SJCRH30 (cell line): ENCODE measurements around the gene MPPED1. TPM values are rescaled to one million over a fixed set of nuclear protein-coding genes. Genes with fewer than 3 reads are reported as not detected.

Source experiments
- DNase-seq, 2 experiments: peaks; one replicate each; pipeline ENCODE4 v3.0.0-alpha.2; 2015 to 2020
- H3K27ac ChIP-seq: fragments of 250-450 bp; sonication (Bioruptor Pico); 2 replicates; pipeline ENCODE4 v1.5.1; 2020; ENCODE audit warnings: mild to moderate bottlenecking, moderate library complexity
- H3K27me3 ChIP-seq: fragments of 250-450 bp; sonication (Bioruptor Pico); 2 replicates; pipeline ENCODE4 v1.5.1; 2020; ENCODE audit warnings: mild to moderate bottlenecking, moderate library complexity
- H3K36me3 ChIP-seq: fragments of 250-450 bp; sonication (Bioruptor Pico); 2 replicates; pipeline ENCODE4 v1.5.1; 2020; ENCODE audit warnings: mild to moderate bottlenecking, moderate library complexity
- H3K4me1 ChIP-seq: fragments of 250-450 bp; sonication (Bioruptor Pico); 2 replicates; pipeline ENCODE4 v1.5.1; 2020; ENCODE audit warnings: mild to moderate bottlenecking, moderate library complexity
- H3K4me3 ChIP-seq: fragments of 250-450 bp; sonication (Bioruptor Pico); 2 replicates; pipeline ENCODE4 v1.5.1; 2020; ENCODE audit warnings: mild to moderate bottlenecking, moderate library complexity
- H3K9me3 ChIP-seq: fragments of 250-450 bp; sonication (Bioruptor Pico); replicated peaks from 2 replicates; pipeline ENCODE4 v1.5.1; 2020; ENCODE audit warnings: mild to moderate bottlenecking, moderate library complexity
- total RNA-seq: library from RNA; depleted of rRNA; stranded (reverse); fragments of >200 nt; shearing (Covaris generic); gene quantifications from 2 replicates; pipeline ENCODE4 v1.2.3, GENCODE V29; 2014

MPPED1 gene
- total RNA-seq, 1 experiment from 2014 or later: not detected

DNA sequence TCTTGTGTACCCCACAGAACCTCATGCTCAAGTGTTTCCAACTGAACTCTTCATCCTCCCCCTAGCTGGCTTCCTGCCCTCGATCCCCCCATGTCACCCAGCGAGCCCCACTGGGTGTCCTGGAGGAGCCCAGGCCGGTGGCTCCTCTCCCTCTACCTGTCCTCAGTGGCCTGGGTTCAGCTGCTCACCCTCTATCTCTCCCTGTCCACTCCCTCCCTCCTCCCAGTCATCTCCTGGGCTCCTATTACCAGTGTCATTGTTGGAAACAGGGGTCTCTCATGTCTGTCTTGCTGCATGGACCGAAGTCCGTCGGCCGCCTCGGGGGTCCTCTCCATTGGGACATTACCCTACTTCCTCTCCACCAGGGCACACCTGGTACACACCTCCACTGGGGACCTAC lies 12.9 kb upstream of the MPPED1 start:
- no peaks in the 10 kb centered on the region; the same call in 1 of the 2 replicates for H3K27me3 ChIP-seq
- H3K4me1 ChIP-seq: no peaks in the 10 kb centered on the region
- H3K9me3 ChIP-seq: no peaks in the 10 kb centered on the region
- no peak overlapping the region for H3K27ac ChIP-seq
- H3K36me3 ChIP-seq: no peaks in the 10 kb centered on the region
- H3K4me3 ChIP-seq: no peak overlapping the region
- DNase-seq: no peak

DNA sequence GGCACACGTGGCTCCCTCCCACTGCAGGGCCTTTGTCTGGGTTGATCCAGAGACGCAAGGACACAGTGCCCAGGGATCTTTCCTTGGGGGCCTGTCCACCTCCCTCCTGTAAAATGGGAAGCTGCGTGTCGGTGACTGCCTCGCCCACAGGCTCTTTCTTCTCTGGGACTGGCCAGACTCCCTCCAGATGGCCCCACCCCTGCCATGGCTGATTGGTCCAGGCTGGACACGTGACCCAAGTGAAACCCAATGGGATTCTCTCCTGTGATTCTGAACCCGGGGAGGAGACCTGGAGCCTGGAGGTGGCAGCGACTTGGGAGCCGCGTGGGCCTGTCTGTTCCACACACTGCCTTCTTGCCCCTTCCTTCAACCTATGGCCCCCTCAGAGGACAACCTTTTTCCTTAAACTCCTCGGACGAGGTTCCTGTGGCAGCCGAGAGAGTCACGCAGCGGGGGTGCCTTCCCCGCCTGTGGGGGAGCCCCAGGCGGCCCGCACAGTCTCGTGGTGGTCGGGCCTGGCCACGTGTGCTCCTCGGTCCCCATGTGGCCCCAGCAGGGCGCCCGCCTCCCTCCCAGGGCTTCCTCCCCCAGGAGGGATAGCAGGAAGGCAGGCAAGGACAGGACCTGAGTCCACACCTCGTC lies 12.4 kb upstream of the MPPED1 start:
- Histone ChIP-seq H3K4me1 (no peaks in the 10 kb centered on the region), H3K27ac (no peak overlapping the region), H3K9me3 (no peaks in the 10 kb centered on the region), H3K4me3 (no peak overlapping the region), H3K27me3 (no peaks in the 10 kb centered on the region; the same call in 1 of the 2 replicates), H3K36me3 (no peaks in the 10 kb centered on the region)
- peak in 1 of 2 experiments; percentile 20 for DNase-seq

DNA sequence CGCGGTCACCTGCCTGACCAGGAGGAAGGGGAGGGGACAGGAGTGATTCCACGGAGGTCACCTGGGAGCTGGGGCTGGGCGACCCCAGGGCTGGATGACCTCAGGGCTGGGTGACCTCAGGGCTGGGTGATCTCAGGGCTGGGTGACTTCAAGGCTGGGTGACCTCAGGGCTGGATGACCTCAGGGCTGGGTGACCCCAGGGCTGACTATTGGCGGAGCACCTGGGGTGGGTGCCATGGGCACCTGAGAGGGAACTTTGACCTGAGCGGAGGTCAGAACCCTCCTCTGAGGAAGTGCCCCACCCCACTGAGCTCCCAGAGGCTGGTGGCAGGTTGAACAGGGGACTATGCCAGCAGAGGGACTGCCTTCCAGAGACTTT lies 11.8 kb upstream of the MPPED1 start:
- Histone ChIP-seq H3K4me1 (no peaks in the 10 kb centered on the region), H3K27me3 (no peaks in the 10 kb centered on the region; the same call in 1 of the 2 replicates), H3K4me3 (no peak overlapping the region), H3K9me3 (no peaks in the 10 kb centered on the region), H3K27ac (no peak overlapping the region), H3K36me3 (no peaks in the 10 kb centered on the region)
- no peak for DNase-seq

- H3K4me1 ChIP-seq: no peaks in the 10 kb centered on the region
- no peaks in the 10 kb centered on the region for H3K36me3 ChIP-seq
- no peak overlapping the region for H3K4me3 ChIP-seq
- no peak overlapping the region for H3K27ac ChIP-seq
- H3K27me3 ChIP-seq: no peaks in the 10 kb centered on the region; the same call in 1 of the 2 replicates
- DNase-seq: no peak
- H3K9me3 ChIP-seq: no peaks in the 10 kb centered on the region
Measured at GRCh38 chr22:43400449-43400848, 11.4 kb upstream of the MPPED1 start.

DNA sequence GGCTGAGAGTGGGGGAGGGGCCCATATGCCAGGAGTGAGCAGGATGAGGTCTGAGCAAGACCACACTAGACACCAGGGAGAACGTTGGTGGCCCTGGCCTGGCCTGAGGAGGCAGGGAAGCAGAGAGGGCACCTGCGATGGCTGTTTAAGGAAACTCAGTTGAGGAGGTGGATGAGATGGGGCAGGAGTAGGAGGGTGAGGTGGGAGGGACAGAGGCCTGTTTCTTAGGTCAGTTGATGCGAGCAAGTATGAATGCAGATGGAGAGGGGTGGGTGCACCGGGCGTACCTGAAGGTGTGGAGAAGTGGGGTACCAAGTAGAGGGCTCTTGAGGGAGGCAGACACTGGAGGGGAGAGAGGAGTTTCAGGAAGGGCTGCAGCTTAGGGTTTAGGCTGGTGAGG lies 10.6 kb upstream of the MPPED1 start:
- no peaks in the 10 kb centered on the region for H3K4me1 ChIP-seq
- no peaks in the 10 kb centered on the region for H3K9me3 ChIP-seq
- DNase-seq: no peak
- H3K27me3 ChIP-seq: no peaks in the 10 kb centered on the region; the same call in 1 of the 2 replicates
- H3K36me3 ChIP-seq: no peaks in the 10 kb centered on the region
- H3K4me3 ChIP-seq: no peak overlapping the region
- H3K27ac ChIP-seq: no peak overlapping the region

- Histone ChIP-seq H3K27ac (no peak overlapping the region), H3K4me3 (no peak overlapping the region), H3K27me3 (no peaks in the 10 kb centered on the region; the same call in 1 of the 2 replicates), H3K4me1 (no peaks in the 10 kb centered on the region), H3K36me3 (no peaks in the 10 kb centered on the region), H3K9me3 (no peaks in the 10 kb centered on the region)
- no peak for DNase-seq
Measured at GRCh38 chr22:43401661-43402060, 10.2 kb upstream of the MPPED1 start.

DNA sequence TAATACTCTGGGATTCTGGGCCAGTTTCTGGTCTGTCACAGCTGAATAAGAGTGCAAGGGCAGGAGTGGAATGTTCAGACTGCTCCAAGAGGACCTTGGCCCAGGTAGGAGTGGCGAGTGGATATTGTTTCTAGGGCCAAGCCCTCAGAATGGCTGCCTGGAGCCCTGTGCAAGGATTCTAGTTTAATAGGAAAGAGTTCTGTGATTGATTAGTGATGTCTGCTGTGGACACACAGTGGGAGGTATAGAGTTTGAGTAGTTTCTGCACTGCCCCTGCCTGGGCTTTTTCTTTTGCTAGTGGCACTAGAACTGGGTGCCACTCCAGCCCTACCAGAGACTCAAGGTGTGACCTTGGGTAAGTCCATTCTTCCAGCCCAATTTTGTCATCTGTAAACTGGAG lies 9.7 kb upstream of the MPPED1 start:
- H3K27me3 ChIP-seq: no peaks in the 10 kb centered on the region; the same call in 1 of the 2 replicates

DNA sequence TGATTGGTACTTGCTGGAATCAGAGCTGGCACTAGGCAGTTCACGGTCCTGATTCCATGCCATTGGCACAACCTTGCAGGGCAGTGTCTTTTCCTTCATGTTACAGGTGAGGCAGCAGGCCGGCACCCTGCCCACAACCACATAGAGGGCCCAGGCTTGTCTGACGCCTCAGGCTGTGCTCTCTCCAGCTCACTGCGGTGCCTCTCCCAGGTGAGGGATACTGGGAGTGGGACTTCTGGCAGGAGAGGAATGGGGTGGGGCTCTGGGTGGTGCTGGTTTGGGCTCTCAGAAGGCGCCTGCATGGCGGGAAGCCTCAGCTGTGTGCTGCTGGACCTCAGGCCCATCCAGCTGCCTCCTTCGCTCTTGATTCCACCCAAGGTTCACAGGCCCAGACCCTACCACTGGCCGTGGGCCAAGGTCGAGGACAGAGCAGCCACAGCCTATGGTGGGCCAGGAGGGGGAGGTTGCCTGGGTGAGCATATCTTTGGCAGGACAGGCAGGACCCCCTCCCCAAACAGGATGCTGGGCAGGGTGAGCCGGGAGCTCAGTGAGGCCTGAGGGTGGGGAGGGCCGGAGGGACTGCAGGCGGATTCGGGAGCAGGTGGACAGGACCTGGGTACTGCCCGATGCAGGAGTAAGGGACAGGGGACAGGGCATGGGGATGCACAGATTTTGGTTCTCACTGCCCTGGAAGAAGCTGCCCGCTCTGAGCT lies 7.0 kb upstream of the MPPED1 start:
- H3K4me1 ChIP-seq: no peaks in the 10 kb centered on the region
- no peaks in the 10 kb centered on the region for H3K27me3 ChIP-seq
- no peak for DNase-seq
- no peak overlapping the region for H3K27ac ChIP-seq
- no peaks in the 10 kb centered on the region for H3K9me3 ChIP-seq
- H3K4me3 ChIP-seq: no peak overlapping the region
- no peaks in the 10 kb centered on the region for H3K36me3 ChIP-seq

More for the DNA sequence above, 9.7 kb upstream of the MPPED1 start:
- no peak for DNase-seq
- Histone ChIP-seq H3K4me3 (no peak overlapping the region), H3K9me3 (no peaks in the 10 kb centered on the region), H3K4me1 (no peaks in the 10 kb centered on the region), H3K36me3 (no peaks in the 10 kb centered on the region), H3K27ac (no peak overlapping the region)

GRCh38 chr22:43406186-43406790 lies 5.5 kb upstream of the MPPED1 start:
- Histone ChIP-seq H3K4me1 (no peaks in the 10 kb centered on the region), H3K9me3 (no peaks in the 10 kb centered on the region), H3K36me3 (no peaks in the 10 kb centered on the region), H3K27me3 (no peaks in the 10 kb centered on the region), H3K27ac (no peak overlapping the region), H3K4me3 (no peak overlapping the region)
- no peak for DNase-seq

DNA sequence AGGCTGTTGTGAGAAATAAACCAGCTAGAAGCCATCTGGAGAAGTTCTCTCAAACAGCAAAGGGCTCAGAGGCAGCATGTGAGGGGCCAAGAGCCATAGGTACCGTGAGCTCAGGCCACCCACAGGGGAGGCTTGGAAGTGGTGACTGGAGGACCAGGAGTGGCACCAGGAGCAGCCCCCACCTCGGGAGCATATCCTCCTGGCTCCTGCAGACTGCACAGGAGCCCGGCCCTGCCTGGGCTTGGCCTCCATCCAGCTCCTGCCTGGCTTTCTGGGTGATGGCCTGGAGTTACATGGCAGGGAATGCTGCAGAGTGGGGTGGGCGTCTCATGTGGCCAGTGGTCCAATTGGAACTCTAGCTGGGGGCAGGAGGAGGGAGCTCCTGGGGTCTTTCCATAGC lies 4.2 kb upstream of the MPPED1 start:
- DNase-seq: no peak
- Histone ChIP-seq H3K4me1 (no peaks in the 10 kb centered on the region), H3K27me3 (no peaks in the 10 kb centered on the region)

DNA sequence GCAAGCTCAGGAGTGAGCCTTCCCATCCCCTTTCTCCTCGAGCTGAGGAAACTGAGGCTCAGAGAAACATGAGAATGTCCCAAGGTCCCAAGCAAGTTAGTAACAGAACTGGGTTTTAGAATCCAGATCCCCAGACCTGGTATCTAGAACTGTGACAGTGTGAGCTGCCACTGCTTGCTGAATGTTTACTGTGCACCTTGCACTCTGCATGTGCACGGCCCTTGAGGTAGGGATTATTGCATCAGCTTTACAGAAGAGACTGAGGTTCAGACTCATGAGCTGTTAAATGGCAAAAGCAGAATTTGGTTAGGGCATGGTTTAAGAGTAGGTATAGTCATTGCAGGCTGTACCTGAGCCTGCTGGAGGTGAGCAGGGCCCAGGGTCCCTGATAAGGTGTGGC lies 3.8 kb upstream of the MPPED1 start:
- Histone ChIP-seq H3K4me1 (no peaks in the 10 kb centered on the region), H3K4me3 (no peak overlapping the region), H3K36me3 (no peaks in the 10 kb centered on the region), H3K9me3 (no peaks in the 10 kb centered on the region), H3K27me3 (no peaks in the 10 kb centered on the region), H3K27ac (no peak overlapping the region)
- DNase-seq: no peak

More for the DNA sequence above, 4.2 kb upstream of the MPPED1 start:
- no peaks in the 10 kb centered on the region for H3K36me3 ChIP-seq
- H3K27ac ChIP-seq: no peak overlapping the region
- H3K9me3 ChIP-seq: no peaks in the 10 kb centered on the region
- no peak overlapping the region for H3K4me3 ChIP-seq

DNA sequence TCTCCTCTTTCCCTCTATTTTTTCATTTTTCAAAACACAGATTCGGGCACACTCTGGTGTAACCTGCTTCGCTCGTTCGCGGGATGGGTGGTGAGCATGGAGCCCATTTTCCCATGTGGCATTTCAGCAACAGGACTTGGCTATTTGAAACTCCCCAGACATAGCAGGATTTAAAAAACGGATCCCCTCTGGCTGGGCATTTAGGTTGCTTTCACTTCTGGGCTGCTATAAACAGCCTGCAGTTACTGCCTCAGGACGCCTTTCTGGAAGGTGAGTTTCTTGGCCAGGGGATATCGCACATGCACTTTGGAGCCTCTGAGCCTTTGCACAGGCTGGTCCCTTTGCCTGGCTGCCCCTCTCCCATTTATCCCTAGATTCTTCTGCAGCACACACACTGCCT lies 2.8 kb upstream of the MPPED1 start:
- no peak overlapping the region for H3K27ac ChIP-seq
- no peak overlapping the region for H3K4me3 ChIP-seq
- no peaks in the 10 kb centered on the region for H3K9me3 ChIP-seq
- H3K4me1 ChIP-seq: no peaks in the 10 kb centered on the region
- H3K27me3 ChIP-seq: no peaks in the 10 kb centered on the region
- DNase-seq: no peak
- no peaks in the 10 kb centered on the region for H3K36me3 ChIP-seq

DNA sequence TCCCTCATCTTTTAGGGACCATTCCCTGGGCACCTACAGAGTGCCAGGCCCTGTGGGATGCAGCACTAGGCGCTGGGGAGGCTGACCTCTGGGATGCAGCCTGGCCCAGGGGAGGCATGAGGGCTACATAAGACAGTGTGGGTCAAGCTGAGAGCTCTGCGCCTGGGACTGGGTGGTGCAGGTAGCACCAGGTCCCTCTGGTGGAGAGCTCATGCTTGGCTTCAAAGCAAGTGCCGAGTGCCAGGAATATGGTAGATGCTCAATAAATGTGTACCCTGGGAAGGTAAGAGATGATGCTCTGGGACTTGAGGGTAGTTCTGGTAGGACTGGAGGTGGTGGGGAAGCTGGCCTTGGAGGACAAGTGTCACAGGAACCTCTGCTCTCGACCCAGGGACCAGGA lies 2.0 kb upstream of the MPPED1 start:
- Histone ChIP-seq H3K9me3 (no peaks in the 10 kb centered on the region), H3K4me3 (no peak overlapping the region), H3K4me1 (no peaks in the 10 kb centered on the region), H3K36me3 (no peaks in the 10 kb centered on the region), H3K27ac (no peak overlapping the region), H3K27me3 (no peaks in the 10 kb centered on the region)
- DNase-seq: no peak

- H3K36me3 ChIP-seq: no peaks in the 10 kb centered on the region
- H3K27me3 ChIP-seq: no peaks in the 10 kb centered on the region
- no peaks in the 10 kb centered on the region for H3K9me3 ChIP-seq
- H3K4me3 ChIP-seq: no peak overlapping the region
- H3K27ac ChIP-seq: no peak overlapping the region
- DNase-seq: no peak
- H3K4me1 ChIP-seq: no peaks in the 10 kb centered on the region
Measured at GRCh38 chr22:43411040-43411868, 560 bp upstream of the MPPED1 start.
